GM12874 (cell line): ENCODE data around the gene ZSWIM6.

Experiments
- CTCF ChIP-seq: IDR thresholded peaks from 2 replicates; pipeline ENCODE4 v1.5.1; 2011; ENCODE audit warnings: low read depth, mild to moderate bottlenecking, control low read depth, low read length, moderate library complexity; ENCODE audit not compliant: insufficient read depth

The ZSWIM6 gene

GRCh38 chr5:61319388-61320146 is 12.5 kb upstream of the ZSWIM6 start:
- no peak for TF ChIP-seq CTCF

- no peak for TF ChIP-seq CTCF
Measured at GRCh38 chr5:61320860-61321259, 11.2 kb upstream of the ZSWIM6 start.

- TF ChIP-seq CTCF: no peak
Measured at GRCh38 chr5:61321669-61322068, 10.4 kb upstream of the ZSWIM6 start.

GRCh38 chr5:61322738-61323725 is 9.0 kb upstream of the ZSWIM6 start:
- no peak for TF ChIP-seq CTCF

- no peak for TF ChIP-seq CTCF
Measured at GRCh38 chr5:61327760-61328753, 4.0 kb upstream of the ZSWIM6 start.

GRCh38 chr5:61328791-61329549 is 3.1 kb upstream of the ZSWIM6 start:
- no peak for TF ChIP-seq CTCF
